ENCODE measurements around the gene ASB1. TPM values are rescaled to one million over a fixed set of nuclear protein-coding genes. Genes with fewer than 3 reads are reported as not detected.
A peak's percentile ranks its signal among the peaks of the same experiment; 100 is the strongest.

Gene ASB1
- total RNA-seq, 2 donors from 2014 or later = 11.9 to 27.8 TPM

DNA sequence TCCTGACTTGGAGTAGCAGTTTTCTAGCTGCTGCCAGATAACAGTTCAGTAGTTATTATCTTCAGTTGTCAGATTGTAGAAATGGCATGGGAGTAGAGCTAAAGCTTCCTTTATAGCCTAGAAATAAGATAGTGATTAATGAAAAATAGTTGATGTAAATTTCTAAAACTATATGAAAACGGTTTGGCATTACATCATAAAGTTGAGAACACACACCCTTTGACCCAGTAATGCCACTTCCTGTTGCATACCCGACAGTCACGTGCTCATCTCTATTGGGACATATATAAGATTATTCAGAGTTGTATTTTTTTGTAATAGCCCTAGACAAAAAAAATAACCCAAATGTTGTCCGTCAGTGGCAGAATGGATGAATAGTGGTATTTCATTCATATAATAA lies 39.4 kb upstream of the ASB1 start:
- Histone ChIP-seq H3K9me3 (no peaks in the 10 kb centered on the region), H3K27ac (no peak overlapping the region), H3K4me3 (no peak overlapping the region), H3K4me1 (replicated peaks) (peaks cover 5% of the 10 kb centered on the region), H3K27me3 (replicated peaks; ENCODE audit: insufficient read depth) (no peaks in the 10 kb centered on the region), H3K36me3 (no peaks in the 10 kb centered on the region)
- intact Hi-C loops (cut with DNase I) = no loop called here
- no peak for TF ChIP-seq POLR2A (IDR thresholded peaks at IDR 0.05)
- no peak for TF ChIP-seq POLR2AphosphoS5 (IDR thresholded peaks at IDR 0.05)
- TF ChIP-seq, protein P1, sequence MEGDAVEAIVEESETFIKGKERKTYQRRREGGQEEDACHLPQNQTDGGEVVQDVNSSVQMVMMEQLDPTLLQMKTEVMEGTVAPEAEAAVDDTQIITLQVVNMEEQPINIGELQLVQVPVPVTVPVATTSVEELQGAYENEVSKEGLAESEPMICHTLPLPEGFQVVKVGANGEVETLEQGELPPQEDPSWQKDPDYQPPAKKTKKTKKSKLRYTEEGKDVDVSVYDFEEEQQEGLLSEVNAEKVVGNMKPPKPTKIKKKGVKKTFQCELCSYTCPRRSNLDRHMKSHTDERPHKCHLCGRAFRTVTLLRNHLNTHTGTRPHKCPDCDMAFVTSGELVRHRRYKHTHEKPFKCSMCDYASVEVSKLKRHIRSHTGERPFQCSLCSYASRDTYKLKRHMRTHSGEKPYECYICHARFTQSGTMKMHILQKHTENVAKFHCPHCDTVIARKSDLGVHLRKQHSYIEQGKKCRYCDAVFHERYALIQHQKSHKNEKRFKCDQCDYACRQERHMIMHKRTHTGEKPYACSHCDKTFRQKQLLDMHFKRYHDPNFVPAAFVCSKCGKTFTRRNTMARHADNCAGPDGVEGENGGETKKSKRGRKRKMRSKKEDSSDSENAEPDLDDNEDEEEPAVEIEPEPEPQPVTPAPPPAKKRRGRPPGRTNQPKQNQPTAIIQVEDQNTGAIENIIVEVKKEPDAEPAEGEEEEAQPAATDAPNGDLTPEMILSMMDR (IDR thresholded peaks at IDR 0.05) = no peak
- 83% methylated on average over 4 of the region's 4 CpGs for WGBS
- DNase-seq (ENCODE audit: low spot score) = no peak

DNA sequence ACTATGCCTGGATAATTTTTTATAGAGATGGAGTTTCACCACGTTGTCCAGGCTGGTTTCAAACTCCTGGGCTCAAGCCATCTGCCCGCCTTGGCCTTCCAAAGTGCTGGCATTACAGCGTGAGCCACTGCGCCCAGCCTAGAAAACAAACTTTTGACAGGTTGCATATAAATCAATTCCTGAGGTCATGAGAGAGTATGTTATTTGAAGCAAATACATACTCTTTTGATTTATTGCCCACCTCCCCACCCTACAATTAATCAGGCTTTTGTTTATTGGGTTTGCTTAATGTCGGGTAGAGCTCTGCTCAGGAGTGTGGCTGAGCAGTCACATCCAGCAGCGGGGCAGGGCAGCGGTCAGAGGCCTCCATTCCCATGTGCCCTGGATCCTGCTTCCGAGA lies 37.9 kb upstream of the ASB1 start:
- WGBS = 48% methylated on average over 8 of the region's 8 CpGs
- H3K27ac ChIP-seq = peak overlapping the region in 1 of 2 donors; percentile 17

DNA sequence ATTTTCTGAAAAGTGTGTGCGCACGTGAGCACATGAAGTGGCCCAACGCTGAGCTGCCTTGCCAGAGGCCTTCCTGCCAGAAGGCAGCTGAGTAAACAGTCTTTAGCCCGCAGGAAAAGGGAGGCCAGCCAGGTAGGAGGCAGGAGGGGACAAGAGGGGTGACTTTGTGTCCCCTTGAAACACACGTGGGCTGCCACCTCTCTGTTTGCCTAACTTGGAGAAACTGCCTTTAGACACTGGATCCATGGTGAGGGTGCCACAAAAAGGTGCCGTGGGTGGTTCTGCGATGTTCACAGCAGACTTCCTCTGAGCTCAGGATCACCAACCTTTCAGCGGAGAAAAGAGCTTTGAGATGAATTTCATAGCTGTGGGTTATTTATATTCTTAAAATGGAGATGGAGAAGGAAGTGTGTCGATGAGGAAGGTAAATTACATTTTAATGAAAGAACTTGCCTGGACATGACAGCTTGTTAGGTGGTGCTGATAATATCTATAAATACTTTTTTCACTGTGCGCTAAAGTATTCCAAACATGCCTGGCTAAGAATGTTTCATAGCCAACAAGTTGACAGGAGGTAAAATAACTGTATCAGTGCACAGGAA lies 36.6 kb upstream of the ASB1 start:
- Histone ChIP-seq H3K27me3 (replicated peaks; ENCODE audit: insufficient read depth) (no peaks in the 10 kb centered on the region), H3K27ac (peak overlapping the region; percentile 63 to 66), H3K9me3 (no peaks in the 10 kb centered on the region), H3K36me3 (no peaks in the 10 kb centered on the region), H3K4me1 (replicated peaks) (peaks cover 5% of the 10 kb centered on the region), H3K4me3 (no peak overlapping the region)
- peak; percentile 92 for TF ChIP-seq POLR2AphosphoS5 (IDR thresholded peaks at IDR 0.05)
- TF ChIP-seq, protein P1 (IDR thresholded peaks at IDR 0.05) = no peak
- no peak for TF ChIP-seq POLR2A (IDR thresholded peaks at IDR 0.05)
- peak; percentile 90 for DNase-seq (ENCODE audit: low spot score)
- 18% methylated on average over 10 of the region's 10 CpGs for whole genome bisulfite sequencing
- intact Hi-C loops (cut with DNase I) = no loop called here

More for the DNA sequence above, 37.9 kb upstream of the ASB1 start:
- Histone ChIP-seq H3K4me1 (replicated peaks) (peaks cover 5% of the 10 kb centered on the region), H3K4me3 (no peak overlapping the region), H3K9me3 (no peaks in the 10 kb centered on the region), H3K27me3 (replicated peaks; ENCODE audit: insufficient read depth) (no peaks in the 10 kb centered on the region), H3K36me3 (no peaks in the 10 kb centered on the region)
- peak; percentile 52 for DNase-seq (ENCODE audit: low spot score)
- intact Hi-C loops (cut with DNase I) = no loop called here
- TF ChIP-seq, protein P1 (IDR thresholded peaks at IDR 0.05) = no peak
- peak; percentile 59 for TF ChIP-seq POLR2AphosphoS5 (IDR thresholded peaks at IDR 0.05)

DNA sequence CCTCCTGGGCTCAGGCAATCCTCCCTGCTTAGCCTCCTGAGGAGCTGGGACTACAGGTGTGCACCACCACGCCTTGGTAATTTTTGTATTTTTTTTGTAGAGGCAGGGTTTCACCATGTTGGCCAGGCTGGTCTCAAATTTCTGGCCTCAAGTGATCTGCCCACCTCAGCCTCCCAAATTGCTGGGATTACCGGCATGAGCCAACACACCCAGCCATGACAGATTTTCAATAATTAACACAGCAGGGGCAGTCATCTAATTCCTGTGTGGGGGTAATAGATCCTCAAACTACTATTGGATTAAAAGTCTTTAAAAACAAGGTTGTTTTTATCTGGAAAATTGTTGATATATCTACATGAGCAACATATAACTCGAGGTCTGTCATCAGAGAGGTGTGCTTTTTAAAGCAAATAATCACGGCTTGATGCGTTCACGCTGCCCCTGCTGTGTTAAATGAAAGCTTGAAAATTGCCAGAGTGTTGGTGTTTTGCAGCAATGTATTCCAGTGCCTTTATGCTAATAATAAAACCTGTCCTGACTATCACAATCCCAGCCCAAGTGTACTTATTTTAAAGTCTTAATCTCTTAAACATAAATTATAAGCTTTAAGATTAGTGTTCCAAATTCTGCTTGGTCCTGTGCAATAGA lies 35.6 kb upstream of the ASB1 start:
- H3K4me3 ChIP-seq = no peak overlapping the region
- TF ChIP-seq, protein P1 (IDR thresholded peaks at IDR 0.05) = no peak
- TF ChIP-seq POLR2A (IDR thresholded peaks at IDR 0.05) (no peak), POLR2AphosphoS5 (IDR thresholded peaks at IDR 0.05) (no peak)
- DNase-seq (ENCODE audit: low spot score) = no peak
- no peaks in the 10 kb centered on the region for H3K36me3 ChIP-seq
- H3K4me1 ChIP-seq (replicated peaks) = peaks cover 5% of the 10 kb centered on the region
- H3K27me3 ChIP-seq (replicated peaks; ENCODE audit: insufficient read depth) = no peaks in the 10 kb centered on the region
- H3K27ac ChIP-seq = peak overlapping the region; percentile 63 to 66
- 85% methylated on average over 6 of the region's 6 CpGs for WGBS
- H3K9me3 ChIP-seq = no peaks in the 10 kb centered on the region
- intact Hi-C loops (cut with DNase I) = no loop called here

DNA sequence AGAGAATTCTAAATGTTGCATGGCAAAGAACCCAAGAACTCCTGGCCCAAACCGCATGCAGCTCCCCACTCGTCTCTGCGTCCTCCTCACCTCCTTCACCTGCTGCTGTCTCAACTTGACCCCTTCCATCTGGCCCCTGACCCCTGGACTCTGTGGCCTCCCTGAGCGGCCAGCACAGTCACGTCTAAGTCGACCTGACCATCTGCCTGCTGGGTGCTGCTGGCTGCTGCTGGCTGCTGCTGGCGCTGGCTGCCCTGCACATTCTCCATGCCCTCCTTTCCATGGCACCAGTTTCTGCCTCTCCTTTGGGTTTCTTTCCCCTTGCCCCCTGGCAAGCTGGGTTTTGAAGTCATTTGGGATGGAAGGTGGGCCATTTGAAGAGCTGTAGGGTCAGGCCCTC lies 30.1 kb upstream of the ASB1 start:
- Histone ChIP-seq H3K4me1 (replicated peaks) (no peaks in the 10 kb centered on the region), H3K4me3 (no peak overlapping the region), H3K9me3 (no peaks in the 10 kb centered on the region), H3K27ac (no peak overlapping the region), H3K36me3 (no peaks in the 10 kb centered on the region), H3K27me3 (replicated peaks; ENCODE audit: insufficient read depth) (no peaks in the 10 kb centered on the region)
- DNase-seq (ENCODE audit: low spot score) = no peak
- 95% methylated on average over 7 of the region's 7 CpGs for WGBS
- TF ChIP-seq, protein P1 (IDR thresholded peaks at IDR 0.05) = no peak
- TF ChIP-seq POLR2AphosphoS5 (IDR thresholded peaks at IDR 0.05) (no peak), POLR2A (IDR thresholded peaks at IDR 0.05) (no peak)
- intact Hi-C loops (cut with DNase I) = no loop called here
